Astrocyte of the hippocampus (primary cell): Measurements from ENCODE around the gene MUC5B.
"Not testable (repeated sequence)": the region's sequence is repeated elsewhere in the genome, so short reads cannot be mapped to it uniquely, and the experiment has no call there.

Source experiments
- DNase-seq: peaks from one replicate; pipeline ENCODE4 v3.0.0; 2011; ENCODE audit warnings: low read depth, low spot score

MUC5B gene, protein sequence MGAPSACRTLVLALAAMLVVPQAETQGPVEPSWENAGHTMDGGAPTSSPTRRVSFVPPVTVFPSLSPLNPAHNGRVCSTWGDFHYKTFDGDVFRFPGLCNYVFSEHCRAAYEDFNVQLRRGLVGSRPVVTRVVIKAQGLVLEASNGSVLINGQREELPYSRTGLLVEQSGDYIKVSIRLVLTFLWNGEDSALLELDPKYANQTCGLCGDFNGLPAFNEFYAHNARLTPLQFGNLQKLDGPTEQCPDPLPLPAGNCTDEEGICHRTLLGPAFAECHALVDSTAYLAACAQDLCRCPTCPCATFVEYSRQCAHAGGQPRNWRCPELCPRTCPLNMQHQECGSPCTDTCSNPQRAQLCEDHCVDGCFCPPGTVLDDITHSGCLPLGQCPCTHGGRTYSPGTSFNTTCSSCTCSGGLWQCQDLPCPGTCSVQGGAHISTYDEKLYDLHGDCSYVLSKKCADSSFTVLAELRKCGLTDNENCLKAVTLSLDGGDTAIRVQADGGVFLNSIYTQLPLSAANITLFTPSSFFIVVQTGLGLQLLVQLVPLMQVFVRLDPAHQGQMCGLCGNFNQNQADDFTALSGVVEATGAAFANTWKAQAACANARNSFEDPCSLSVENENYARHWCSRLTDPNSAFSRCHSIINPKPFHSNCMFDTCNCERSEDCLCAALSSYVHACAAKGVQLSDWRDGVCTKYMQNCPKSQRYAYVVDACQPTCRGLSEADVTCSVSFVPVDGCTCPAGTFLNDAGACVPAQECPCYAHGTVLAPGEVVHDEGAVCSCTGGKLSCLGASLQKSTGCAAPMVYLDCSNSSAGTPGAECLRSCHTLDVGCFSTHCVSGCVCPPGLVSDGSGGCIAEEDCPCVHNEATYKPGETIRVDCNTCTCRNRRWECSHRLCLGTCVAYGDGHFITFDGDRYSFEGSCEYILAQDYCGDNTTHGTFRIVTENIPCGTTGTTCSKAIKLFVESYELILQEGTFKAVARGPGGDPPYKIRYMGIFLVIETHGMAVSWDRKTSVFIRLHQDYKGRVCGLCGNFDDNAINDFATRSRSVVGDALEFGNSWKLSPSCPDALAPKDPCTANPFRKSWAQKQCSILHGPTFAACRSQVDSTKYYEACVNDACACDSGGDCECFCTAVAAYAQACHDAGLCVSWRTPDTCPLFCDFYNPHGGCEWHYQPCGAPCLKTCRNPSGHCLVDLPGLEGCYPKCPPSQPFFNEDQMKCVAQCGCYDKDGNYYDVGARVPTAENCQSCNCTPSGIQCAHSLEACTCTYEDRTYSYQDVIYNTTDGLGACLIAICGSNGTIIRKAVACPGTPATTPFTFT (N-terminal part only)

GRCh38 chr11:1222491-1223345 is at the start of gene MUC5B:
MUC5B (plus strand) TSS chr11:1223066; CDS start chr11:1223124, 58 bp downstream.
- peak; percentile 63 for DNase-seq

GRCh38 chr11:1173396-1173795 is 49.5 kb upstream of the MUC5B start:
- not testable (repeated sequence) for DNase-seq

GRCh38 chr11:1174441-1175370 is 48.2 kb upstream of the MUC5B start:
- no peak for DNase-seq

DNA sequence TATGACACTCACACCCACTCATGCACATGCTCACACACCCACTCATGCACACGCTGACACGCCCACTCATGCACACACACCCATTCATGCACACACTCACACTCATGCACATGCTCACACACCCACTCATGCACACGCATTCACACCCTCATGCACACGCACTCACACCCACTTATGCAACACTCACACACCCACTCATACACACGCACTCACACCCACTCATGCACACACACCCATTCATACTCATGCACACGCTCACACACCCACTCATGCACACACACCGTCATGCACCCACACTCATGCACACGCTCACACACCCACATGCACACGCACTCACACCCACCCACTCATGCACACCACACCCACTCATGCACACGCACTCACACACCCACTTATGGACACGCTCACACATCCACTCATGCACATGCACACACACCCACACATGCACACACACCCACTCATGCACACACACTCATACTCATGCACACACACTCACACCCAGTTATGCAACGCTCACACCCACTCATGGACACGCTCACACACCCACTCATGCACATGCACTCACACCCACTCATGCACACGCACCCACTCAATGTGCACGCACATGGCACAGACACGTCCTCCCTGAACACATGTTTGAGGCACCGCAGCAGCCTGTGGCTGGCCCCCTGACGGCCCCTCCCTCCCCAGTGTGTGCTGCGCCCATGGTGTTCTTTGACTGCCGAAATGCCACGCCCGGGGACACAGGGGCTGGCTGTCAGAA is 47.2 kb upstream of the MUC5B start:
- no peak for DNase-seq

- DNase-seq, result no peak
These were observed 46.4 kb upstream of the MUC5B start for GRCh38 chr11:1176224-1177019.

- no peak for DNase-seq
These were observed 45.7 kb upstream of the MUC5B start for GRCh38 chr11:1177020-1177770.

DNA sequence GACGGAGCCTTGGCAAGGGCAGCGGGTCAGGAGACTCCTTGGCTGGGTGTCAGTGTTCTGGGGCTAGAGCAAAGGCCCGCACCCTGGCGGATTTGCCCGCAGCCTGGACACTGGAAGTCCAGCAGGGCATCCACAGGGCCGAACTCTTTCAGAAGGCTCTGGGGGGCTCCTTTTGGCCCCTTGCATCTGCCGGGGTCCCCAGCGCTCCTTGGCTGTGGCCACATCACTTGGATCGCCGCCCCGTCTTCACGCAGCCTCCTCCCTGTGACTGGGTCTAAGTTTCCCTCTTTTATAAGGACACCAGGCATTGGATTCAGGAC is 45.1 kb upstream of the MUC5B start:
- DNase-seq, result no peak

DNA sequence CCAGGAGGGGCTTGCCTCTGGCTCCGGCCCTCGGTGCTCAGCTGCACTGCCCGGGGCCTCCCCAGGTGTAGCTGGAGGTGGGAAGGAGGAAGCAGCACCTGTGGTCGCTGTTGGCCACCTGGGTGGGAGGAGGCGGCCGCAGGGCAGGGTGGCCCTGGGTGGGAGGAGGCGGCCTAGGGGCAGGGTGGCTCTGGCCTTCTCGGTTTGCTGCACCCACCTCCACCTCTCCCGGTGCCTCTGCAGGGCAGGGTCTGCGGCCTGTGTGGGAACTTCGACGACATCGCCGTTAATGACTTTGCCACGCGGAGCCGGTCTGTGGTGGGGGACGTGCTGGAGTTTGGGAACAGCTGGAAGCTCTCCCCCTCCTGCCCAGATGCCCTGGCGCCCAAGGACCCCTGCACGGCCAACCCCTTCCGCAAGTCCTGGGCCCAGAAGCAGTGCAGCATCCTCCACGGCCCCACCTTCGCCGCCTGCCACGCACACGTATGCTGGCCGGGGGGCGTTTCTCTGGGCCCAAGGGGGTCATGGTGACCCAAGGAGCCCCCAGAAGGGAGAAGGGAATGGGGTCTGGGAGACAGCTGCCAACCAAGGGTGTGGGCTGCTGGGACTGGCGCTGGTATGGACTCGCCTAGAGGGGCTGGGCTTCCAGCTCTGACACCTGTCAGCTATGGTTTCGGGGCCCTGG is 44.5 kb upstream of the MUC5B start:
- DNase-seq, result no peak

- DNase-seq, result no peak
These were observed 44.0 kb upstream of the MUC5B start for GRCh38 chr11:1178906-1179305.

DNA sequence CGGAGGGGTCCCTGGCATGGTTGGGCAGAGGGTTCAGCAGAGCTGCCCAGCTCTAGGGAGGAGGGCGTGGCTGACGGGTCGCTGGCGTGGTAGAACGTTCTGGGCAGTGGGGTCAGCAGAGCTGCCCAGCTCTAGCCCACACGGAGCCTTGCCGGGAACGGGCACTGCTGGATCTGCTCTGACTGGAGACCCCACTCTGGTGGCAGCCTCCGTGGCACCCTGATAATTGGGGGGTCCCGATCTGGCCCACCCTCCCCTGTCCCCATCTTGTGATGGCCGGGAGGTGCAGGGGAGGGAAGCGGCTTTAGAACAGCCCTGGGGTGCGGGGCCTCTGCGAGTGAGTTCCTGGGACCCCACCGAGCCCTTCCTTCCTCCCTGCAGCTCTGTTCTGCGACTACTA is 43.2 kb upstream of the MUC5B start:
- no peak for DNase-seq

GRCh38 chr11:1180171-1180570 is 42.7 kb upstream of the MUC5B start:
- no peak for DNase-seq

- DNase-seq, result no peak
These were observed 41.9 kb upstream of the MUC5B start for GRCh38 chr11:1180947-1181391.

DNA sequence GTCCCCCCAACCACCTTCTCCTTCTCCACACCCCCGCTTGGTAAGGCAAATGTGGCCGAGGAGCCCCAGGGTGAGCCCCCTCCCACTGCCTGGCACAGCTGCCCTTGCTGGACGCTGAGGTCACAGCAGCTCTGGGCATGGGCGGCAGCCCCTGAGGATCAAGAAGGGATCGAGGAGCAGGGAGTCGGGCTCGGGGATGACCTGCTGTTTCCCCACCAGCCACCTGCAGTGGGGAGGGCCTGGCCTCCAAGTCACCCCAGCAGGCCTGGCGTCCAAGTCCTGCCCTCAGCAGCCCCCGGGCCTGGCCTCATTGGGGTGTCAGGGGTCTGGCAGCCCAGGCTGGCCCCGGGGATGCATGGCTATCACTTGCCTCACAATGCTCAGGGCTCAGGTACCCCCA is 41.4 kb upstream of the MUC5B start:
- DNase-seq, result no peak

DNA sequence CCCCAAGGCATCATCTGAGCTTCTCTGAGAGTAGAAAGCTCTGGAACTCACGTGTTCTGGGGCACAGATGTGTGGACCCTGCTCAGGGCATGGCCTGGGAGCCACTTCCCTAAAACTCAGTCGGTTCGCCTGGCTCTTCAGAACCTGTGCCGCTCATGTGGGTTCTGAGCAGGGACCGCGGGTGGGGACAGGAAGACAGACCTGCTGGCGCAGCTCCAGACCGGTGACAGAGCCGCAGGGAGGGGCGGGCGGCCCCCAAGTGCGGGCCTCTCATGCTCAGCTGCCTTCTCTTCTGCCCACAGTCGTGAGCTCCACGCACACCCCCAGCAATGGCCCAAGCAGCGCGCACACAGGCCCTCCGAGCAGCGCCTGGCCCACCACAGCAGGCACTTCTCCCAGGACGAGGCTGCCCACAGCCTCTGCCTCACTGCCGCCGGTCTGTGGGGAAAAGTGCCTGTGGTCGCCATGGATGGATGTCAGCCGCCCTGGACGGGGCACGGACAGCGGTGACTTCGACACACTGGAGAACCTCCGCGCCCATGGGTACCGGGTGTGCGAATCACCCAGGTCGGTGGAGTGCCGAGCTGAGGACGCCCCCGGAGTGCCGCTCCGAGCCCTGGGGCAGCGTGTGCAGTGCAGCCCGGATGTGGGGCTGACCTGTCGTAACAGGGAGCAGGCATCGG is 40.9 kb upstream of the MUC5B start:
- no peak for DNase-seq

GRCh38 chr11:1184139-1184538 is 38.7 kb upstream of the MUC5B start:
- not testable (repeated sequence) for DNase-seq

DNA sequence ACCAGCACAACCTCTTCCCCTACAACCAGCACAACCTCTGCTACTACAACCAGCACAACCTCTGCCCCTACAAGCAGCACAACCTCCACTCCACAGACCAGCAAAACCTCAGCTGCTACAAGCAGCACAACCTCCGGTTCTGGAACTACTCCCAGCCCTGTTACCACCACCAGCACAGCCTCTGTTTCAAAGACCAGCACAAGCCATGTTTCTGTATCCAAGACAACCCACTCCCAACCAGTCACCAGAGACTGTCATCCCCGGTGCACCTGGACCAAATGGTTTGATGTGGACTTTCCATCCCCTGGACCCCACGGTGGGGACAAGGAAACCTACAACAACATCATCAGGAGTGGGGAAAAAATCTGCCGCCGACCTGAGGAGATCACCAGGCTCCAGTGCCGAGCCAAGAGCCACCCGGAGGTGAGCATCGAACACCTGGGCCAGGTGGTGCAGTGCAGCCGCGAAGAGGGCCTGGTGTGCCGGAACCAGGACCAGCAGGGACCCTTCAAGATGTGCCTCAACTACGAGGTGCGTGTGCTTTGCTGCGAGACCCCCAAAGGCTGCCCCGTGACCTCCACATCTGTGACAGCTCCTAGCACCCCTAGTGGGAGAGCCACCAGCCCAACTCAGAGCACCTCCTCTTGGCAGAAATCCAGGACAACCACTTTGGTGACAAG is 34.3 kb upstream of the MUC5B start:
- not testable (repeated sequence) for DNase-seq
